Heart left ventricle (tissue), 13 donors: ENCODE data around the gene GPATCH1.
"Not testable (repeated sequence)": the region's sequence is repeated elsewhere in the genome, so short reads cannot be mapped to it uniquely, and the experiment has no call there.

Experiments
- POLR2A ChIP-seq, 2 donors: fragments of 450-650 bp; IDR thresholded peaks; one replicate each; pipeline ENCODE4 v1.6.1; 2017; ENCODE audit warnings: antibody characterized with exemption in 2 of 2, mild to moderate bottlenecking in 2 of 2, moderate library complexity in 2 of 2
- TF ChIP-seq, protein P1 (sequence below), 12 donors: fragments of 200-600 bp; sonication (generic) in 4 of 12; IDR thresholded peaks; one replicate each; pipeline versions ENCODE4 v1.5.0 to v1.8.0; 2018 to 2022; ENCODE audit warnings: antibody characterized with exemption in 12 of 12, mild to moderate bottlenecking in 5 of 12
- donor health status: ischemic (EF 13 %, LVEDD 7.1; RV severe dilation, severe dysfunction).
- donor health status: DM: no; HTN: yes; CAD: no.
- donor health status: DM: no; HTN: no; CAD: no.
- donor health status: ischemic (EF 25% LVEDD 6.9; RV normal size, moderate dysfunction).
- donor health status: ischemic (EF 25% LVEDD 5.7; RV mildly dilated, moderate dysfunction).
- donor health status: ischemic (EF 35%, LVEDD 5.7; RV mildly dilated, moderate dysfunction).
- donor health status: nonischemic (EF 11% LVEDD 7.7; RV severe dilation, severe dysfunction).
- donor health status: DM: yes; HTN: yes; CAD: no.
- donor health status: PGD.
- donor health status: ischemic (EF 29% LVEDD 5.4; RV normal size, mild dysfunction).
- donor health status: nonischemic (EF 23%, LVEDD 6.1; RV moderate dilation, normal function).

GRCh38 chr19:33037168-33038025 lies 43.6 kb upstream of the GPATCH1 start:
- TF ChIP-seq, protein P1, sequence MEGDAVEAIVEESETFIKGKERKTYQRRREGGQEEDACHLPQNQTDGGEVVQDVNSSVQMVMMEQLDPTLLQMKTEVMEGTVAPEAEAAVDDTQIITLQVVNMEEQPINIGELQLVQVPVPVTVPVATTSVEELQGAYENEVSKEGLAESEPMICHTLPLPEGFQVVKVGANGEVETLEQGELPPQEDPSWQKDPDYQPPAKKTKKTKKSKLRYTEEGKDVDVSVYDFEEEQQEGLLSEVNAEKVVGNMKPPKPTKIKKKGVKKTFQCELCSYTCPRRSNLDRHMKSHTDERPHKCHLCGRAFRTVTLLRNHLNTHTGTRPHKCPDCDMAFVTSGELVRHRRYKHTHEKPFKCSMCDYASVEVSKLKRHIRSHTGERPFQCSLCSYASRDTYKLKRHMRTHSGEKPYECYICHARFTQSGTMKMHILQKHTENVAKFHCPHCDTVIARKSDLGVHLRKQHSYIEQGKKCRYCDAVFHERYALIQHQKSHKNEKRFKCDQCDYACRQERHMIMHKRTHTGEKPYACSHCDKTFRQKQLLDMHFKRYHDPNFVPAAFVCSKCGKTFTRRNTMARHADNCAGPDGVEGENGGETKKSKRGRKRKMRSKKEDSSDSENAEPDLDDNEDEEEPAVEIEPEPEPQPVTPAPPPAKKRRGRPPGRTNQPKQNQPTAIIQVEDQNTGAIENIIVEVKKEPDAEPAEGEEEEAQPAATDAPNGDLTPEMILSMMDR (IDR thresholded peaks at IDR 0.05), result not testable (repeated sequence)
- not testable (repeated sequence) for TF ChIP-seq POLR2A (IDR thresholded peaks at IDR 0.05)
